ENCODE data around the gene NBDY. TPM values are rescaled to one million over a fixed set of nuclear protein-coding genes. Genes with fewer than 3 reads are reported as not detected.
"Not testable (repeated sequence)": the region's sequence is repeated elsewhere in the genome, so short reads cannot be mapped to it uniquely, and the experiment has no call there.

The NBDY gene, protein sequence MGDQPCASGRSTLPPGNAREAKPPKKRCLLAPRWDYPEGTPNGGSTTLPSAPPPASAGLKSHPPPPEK
- total RNA-seq (1 to 10 TPM in 1 of 2 donors, under 1 TPM in 1; 0.84 to 3.5 TPM), polyA plus RNA-seq (10 to 100 TPM in 1 of 2 donors, 1 to 10 TPM in 1; 7.0 to 10.4 TPM)

DNA sequence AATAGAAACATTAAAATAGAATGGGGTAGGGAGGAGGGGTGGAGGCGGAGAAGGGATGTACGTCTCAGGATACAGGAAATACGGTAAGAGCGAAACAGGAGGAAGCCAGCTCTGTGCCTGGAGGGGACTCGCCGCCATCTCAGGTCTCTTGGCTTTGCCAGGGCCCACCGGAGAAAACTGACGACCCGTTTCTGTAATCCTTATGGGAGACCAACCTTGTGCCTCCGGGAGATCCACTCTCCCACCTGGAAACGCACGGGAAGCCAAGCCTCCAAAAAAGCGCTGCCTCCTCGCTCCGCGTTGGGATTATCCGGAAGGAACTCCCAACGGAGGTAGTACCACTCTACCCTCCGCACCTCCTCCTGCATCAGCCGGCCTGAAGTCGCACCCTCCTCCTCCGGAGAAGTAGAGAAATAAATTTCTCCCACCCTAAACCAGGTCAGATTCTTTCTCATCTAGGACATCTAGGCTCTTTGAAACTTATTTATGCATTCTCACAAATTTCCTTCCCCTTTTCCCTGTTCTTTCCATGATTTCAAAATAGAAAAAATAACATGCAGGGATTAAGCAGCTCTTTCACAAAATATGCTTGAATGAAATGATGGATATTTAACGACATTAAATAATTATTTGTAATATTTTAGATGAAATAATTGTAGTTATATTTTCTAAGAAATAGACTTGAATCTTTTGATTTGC, at the start of gene NBDY:
NBDY (plus strand) TSS at position 92 of the 699 bp plus-strand sequence; CDS start at position 203, 111 bp downstream.
- Histone ChIP-seq H3K36me3 (ENCODE audit: control insufficient read depth in 4 of 4, insufficient read depth in 3 of 4, low read depth in 1 of 4, low read length in 3 of 4) (no peaks in the 10 kb centered on the region), H3K4me1 (ENCODE audit: control insufficient read depth in 4 of 4, insufficient read depth in 4 of 4, low read length in 3 of 4) (peaks cover 0 to 21% (median 8%) of the 10 kb centered on the region in 4 donors), H3K9me3 (ENCODE audit: control insufficient read depth in 4 of 4, low read length in 3 of 4) (no peaks in the 10 kb centered on the region), H3K4me3 (ENCODE audit: low read depth in 1 of 3, low read length in 3 of 3) (peak within 1 kb of the TSS; percentile 64 to 86 (median 78)), H3K9ac (ENCODE audit: low read depth in 1 of 2, low read length in 2 of 2) (peak within 1 kb of the TSS in 1 of 2 donors; percentile 76), H3K27me3 (ENCODE audit: control insufficient read depth in 4 of 4, insufficient read depth in 4 of 4, low read length in 3 of 4) (no peaks in the 10 kb centered on the region), H3K27ac (ENCODE audit: low read depth in 1 of 2, low read length in 2 of 2) (peak within 1 kb of the TSS; percentile 10 to 66)
- WGBS = under 1% methylated on average over 23 of the region's 23 CpGs
- DNase-seq (ENCODE audit: low spot score) = peak; percentile 33
- no peak for TF ChIP-seq YY1 (IDR thresholded peaks at IDR 0.05)
- TF ChIP-seq HNF4A (conservative IDR thresholded peaks at IDR 0.05) = no peak
- TF ChIP-seq SP1 (IDR thresholded peaks at IDR 0.05) = no peak
- TF ChIP-seq RAD21 (IDR thresholded peaks at IDR 0.05) = no peak
- TF ChIP-seq, protein P1, sequence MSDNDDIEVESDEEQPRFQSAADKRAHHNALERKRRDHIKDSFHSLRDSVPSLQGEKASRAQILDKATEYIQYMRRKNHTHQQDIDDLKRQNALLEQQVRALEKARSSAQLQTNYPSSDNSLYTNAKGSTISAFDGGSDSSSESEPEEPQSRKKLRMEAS (IDR thresholded peaks at IDR 0.05) = no peak
- no peak for TF ChIP-seq TAF1 (conservative IDR thresholded peaks at IDR 0.05)
- no peak for TF ChIP-seq RXRA (IDR thresholded peaks at IDR 0.05)
- TF ChIP-seq, protein P2, sequence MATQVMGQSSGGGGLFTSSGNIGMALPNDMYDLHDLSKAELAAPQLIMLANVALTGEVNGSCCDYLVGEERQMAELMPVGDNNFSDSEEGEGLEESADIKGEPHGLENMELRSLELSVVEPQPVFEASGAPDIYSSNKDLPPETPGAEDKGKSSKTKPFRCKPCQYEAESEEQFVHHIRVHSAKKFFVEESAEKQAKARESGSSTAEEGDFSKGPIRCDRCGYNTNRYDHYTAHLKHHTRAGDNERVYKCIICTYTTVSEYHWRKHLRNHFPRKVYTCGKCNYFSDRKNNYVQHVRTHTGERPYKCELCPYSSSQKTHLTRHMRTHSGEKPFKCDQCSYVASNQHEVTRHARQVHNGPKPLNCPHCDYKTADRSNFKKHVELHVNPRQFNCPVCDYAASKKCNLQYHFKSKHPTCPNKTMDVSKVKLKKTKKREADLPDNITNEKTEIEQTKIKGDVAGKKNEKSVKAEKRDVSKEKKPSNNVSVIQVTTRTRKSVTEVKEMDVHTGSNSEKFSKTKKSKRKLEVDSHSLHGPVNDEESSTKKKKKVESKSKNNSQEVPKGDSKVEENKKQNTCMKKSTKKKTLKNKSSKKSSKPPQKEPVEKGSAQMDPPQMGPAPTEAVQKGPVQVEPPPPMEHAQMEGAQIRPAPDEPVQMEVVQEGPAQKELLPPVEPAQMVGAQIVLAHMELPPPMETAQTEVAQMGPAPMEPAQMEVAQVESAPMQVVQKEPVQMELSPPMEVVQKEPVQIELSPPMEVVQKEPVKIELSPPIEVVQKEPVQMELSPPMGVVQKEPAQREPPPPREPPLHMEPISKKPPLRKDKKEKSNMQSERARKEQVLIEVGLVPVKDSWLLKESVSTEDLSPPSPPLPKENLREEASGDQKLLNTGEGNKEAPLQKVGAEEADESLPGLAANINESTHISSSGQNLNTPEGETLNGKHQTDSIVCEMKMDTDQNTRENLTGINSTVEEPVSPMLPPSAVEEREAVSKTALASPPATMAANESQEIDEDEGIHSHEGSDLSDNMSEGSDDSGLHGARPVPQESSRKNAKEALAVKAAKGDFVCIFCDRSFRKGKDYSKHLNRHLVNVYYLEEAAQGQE (IDR thresholded peaks at IDR 0.05) = no peak
- TF ChIP-seq, protein P3, sequence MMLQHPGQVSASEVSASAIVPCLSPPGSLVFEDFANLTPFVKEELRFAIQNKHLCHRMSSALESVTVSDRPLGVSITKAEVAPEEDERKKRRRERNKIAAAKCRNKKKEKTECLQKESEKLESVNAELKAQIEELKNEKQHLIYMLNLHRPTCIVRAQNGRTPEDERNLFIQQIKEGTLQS (IDR thresholded peaks at IDR 0.05) = no peak
- no peak for TF ChIP-seq JUND (IDR thresholded peaks at IDR 0.05)
- no peak for TF ChIP-seq EGR1 (IDR thresholded peaks at IDR 0.05; ENCODE audit: low read depth in 2 of 2)
- TF ChIP-seq, protein P4, sequence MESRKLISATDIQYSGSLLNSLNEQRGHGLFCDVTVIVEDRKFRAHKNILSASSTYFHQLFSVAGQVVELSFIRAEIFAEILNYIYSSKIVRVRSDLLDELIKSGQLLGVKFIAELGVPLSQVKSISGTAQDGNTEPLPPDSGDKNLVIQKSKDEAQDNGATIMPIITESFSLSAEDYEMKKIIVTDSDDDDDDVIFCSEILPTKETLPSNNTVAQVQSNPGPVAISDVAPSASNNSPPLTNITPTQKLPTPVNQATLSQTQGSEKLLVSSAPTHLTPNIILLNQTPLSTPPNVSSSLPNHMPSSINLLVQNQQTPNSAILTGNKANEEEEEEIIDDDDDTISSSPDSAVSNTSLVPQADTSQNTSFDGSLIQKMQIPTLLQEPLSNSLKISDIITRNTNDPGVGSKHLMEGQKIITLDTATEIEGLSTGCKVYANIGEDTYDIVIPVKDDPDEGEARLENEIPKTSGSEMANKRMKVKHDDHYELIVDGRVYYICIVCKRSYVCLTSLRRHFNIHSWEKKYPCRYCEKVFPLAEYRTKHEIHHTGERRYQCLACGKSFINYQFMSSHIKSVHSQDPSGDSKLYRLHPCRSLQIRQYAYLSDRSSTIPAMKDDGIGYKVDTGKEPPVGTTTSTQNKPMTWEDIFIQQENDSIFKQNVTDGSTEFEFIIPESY (IDR thresholded peaks at IDR 0.05) = no peak
- no peak for TF ChIP-seq FOXA2 (IDR thresholded peaks at IDR 0.05)
- TF ChIP-seq HNF4G (IDR thresholded peaks at IDR 0.05) = no peak
- TF ChIP-seq GABPA (IDR thresholded peaks at IDR 0.05 in 1 of 2, conservative IDR thresholded peaks at IDR 0.05 in 1 of 2) = no peak
- TF ChIP-seq FOXA1 (IDR thresholded peaks at IDR 0.05) = no peak
- no peak for TF ChIP-seq NR2F2 (IDR thresholded peaks at IDR 0.05)

DNA sequence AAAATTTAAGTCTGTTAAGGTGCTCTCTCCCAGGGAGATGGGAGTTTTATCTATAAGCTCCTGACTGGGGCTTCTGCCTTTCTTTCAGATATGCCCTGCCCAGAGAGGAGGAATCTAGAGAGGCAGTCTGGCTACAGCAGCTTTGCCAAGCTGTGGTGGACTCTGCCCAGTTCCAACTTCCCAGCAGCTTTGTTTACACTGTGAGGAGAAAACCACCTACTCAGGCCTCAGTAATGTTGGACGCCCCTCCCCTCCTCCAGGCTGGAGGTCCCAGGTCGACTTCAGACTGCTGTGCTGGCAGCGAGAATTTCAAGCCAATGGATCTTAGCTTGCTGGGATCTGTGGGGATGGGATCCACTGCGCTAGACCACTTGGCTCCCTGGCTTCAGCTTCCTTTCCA, 24.5 kb upstream of the NBDY start:
- H3K9me3 ChIP-seq (ENCODE audit: control insufficient read depth in 4 of 4, low read length in 3 of 4); H3K4me3 ChIP-seq (ENCODE audit: low read depth in 1 of 3, low read length in 3 of 3); H3K4me1 ChIP-seq (ENCODE audit: control insufficient read depth in 4 of 4, insufficient read depth in 4 of 4, low read length in 3 of 4); H3K9ac ChIP-seq (ENCODE audit: low read depth in 1 of 2, low read length in 2 of 2); DNase-seq (ENCODE audit: low spot score); H3K27me3 ChIP-seq (ENCODE audit: control insufficient read depth in 4 of 4, insufficient read depth in 4 of 4, low read length in 3 of 4); H3K36me3 ChIP-seq (ENCODE audit: control insufficient read depth in 4 of 4, insufficient read depth in 3 of 4, low read depth in 1 of 4, low read length in 3 of 4); H3K27ac ChIP-seq (ENCODE audit: low read depth in 1 of 2, low read length in 2 of 2): not testable (repeated sequence)
- WGBS = 46% methylated on average over 4 of the region's 4 CpGs
- TF ChIP-seq FOXA2 (IDR thresholded peaks at IDR 0.05) (peak; percentile 32), HNF4A (conservative IDR thresholded peaks at IDR 0.05) (peak; percentile 62 to 66)
